ENCODE measurements around the gene MAST4.

DNA sequence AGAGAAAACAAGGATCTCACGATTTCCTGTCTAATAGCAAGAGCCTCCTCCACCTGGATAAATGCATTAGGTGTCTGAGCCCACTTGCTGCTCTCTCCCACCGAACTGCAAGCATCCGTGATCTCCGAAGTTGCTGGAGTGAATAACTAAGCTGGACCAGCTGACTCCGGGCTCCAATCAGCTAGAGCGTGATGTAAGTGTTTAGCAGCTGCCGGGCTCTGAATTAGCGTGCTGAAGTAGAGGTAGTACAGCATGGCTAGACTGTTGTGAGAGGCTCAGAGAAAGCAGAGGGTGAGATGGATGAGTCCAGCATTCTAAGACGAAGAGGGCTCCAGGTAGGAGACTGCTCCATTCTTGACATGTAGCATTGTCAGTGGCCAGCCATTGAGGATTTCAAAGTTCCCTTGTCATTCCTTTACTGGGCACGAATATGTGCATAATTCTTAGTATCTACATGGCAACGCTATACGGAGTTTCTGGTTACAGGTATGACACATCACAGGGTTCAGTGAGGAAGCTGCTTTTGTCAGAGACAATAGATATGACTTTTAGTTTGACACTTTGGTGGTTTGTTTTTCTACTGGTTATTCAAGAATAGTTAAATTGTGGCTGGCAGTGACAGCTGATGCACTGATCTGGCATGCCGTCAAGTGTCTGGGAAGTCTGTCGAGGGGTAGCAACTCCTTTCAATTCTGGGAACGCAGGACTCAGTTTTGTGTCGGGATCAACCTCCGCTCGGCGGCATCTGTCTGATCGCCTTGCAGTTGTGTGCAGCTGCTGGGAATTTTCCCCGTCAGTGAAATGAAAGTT, 232.6 kb downstream of the MAST4 start:
- TF ChIP-seq ZNF549 (tag by site-specific recombination; IDR thresholded peaks at IDR 0.05) (no peak), SETDB1 (IDR thresholded peaks at IDR 0.05; ENCODE audit: insufficient read length, low read length) (no peak), HOXA7 (CRISPR knock-in tag; IDR thresholded peaks at IDR 0.05; ENCODE audit: borderline replicate concordance) (no peak), YY2 (tag by site-specific recombination; IDR thresholded peaks at IDR 0.05) (no peak), ZNF292 (tag by site-specific recombination; IDR thresholded peaks at IDR 0.05; ENCODE audit: borderline replicate concordance, low read depth) (no peak), ZBTB1 (tag by site-specific recombination; IDR thresholded peaks at IDR 0.05) (no peak)
- TF ChIP-seq, protein P1, sequence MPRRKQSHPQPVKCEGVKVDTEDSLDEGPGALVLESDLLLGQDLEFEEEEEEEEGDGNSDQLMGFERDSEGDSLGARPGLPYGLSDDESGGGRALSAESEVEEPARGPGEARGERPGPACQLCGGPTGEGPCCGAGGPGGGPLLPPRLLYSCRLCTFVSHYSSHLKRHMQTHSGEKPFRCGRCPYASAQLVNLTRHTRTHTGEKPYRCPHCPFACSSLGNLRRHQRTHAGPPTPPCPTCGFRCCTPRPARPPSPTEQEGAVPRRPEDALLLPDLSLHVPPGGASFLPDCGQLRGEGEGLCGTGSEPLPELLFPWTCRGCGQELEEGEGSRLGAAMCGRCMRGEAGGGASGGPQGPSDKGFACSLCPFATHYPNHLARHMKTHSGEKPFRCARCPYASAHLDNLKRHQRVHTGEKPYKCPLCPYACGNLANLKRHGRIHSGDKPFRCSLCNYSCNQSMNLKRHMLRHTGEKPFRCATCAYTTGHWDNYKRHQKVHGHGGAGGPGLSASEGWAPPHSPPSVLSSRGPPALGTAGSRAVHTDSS (tag by site-specific recombination; IDR thresholded peaks at IDR 0.05) = no peak
- TF ChIP-seq, protein P2, sequence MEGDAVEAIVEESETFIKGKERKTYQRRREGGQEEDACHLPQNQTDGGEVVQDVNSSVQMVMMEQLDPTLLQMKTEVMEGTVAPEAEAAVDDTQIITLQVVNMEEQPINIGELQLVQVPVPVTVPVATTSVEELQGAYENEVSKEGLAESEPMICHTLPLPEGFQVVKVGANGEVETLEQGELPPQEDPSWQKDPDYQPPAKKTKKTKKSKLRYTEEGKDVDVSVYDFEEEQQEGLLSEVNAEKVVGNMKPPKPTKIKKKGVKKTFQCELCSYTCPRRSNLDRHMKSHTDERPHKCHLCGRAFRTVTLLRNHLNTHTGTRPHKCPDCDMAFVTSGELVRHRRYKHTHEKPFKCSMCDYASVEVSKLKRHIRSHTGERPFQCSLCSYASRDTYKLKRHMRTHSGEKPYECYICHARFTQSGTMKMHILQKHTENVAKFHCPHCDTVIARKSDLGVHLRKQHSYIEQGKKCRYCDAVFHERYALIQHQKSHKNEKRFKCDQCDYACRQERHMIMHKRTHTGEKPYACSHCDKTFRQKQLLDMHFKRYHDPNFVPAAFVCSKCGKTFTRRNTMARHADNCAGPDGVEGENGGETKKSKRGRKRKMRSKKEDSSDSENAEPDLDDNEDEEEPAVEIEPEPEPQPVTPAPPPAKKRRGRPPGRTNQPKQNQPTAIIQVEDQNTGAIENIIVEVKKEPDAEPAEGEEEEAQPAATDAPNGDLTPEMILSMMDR (tag by site-specific recombination; IDR thresholded peaks at IDR 0.05) = no peak
- TF ChIP-seq, protein P3, sequence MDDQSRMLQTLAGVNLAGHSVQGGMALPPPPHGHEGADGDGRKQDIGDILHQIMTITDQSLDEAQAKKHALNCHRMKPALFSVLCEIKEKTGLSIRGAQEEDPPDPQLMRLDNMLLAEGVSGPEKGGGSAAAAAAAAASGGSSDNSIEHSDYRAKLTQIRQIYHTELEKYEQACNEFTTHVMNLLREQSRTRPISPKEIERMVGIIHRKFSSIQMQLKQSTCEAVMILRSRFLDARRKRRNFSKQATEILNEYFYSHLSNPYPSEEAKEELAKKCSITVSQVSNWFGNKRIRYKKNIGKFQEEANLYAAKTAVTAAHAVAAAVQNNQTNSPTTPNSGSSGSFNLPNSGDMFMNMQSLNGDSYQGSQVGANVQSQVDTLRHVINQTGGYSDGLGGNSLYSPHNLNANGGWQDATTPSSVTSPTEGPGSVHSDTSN (CRISPR knock-in tag; IDR thresholded peaks at IDR 0.05) = no peak
